ENCODE results near the gene SRSF7. TPM values are rescaled to one million over a fixed set of nuclear protein-coding genes. Genes with fewer than 3 reads are reported as not detected.

The SRSF7 gene
- total RNA-seq, 1 experiment from 2014 or later, result 275 TPM

DNA sequence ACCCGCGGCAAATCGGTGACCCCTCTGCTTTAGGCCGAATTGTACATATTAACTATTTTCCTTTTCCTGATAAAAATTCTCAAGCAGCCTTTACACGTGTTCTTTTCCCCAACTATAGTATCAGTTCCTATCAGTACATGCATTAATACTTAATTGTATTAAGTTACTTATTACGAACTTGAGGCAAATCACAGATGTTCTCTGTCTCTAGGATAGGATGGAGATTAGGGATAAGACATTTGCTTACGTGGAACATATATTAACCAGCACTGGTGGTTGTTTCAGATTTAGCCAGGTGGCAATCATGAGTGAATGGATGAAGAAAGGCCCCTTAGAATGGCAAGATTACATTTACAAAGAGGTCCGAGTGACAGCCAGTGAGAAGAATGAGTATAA, 27.5 kb upstream of the SRSF7 start:
- peaks cover 8% of the 10 kb centered on the region for H3K4me1 Mint-ChIP-seq (ENCODE audit: insufficient read depth, unreplicated experiment)
- CTCF ChIA-PET, result interaction anchor here (0.6 to 0.8 kb wide), 2 partner anchors 197 to 1263 kb away, joined by 3 read pairs; no protein-coding TSS in a partner anchor
- H3K27me3 Mint-ChIP-seq (ENCODE audit: insufficient read depth, unreplicated experiment), result peaks cover 19% of the 10 kb centered on the region

GRCh38 chr2:38776531-38776930, 25.4 kb upstream of the SRSF7 start:
- ChIA-PET POLR2A (interaction anchor here (2.0 kb wide), 1 partner anchor 25 kb away, joined by 13 read pairs; the partner anchor contains the start of gene SRSF7), CTCF (interaction anchor here (0.6 kb wide), 1 partner anchor 242 kb away, joined by 4 read pairs; no protein-coding TSS in a partner anchor)
- peaks cover 19% of the 10 kb centered on the region for H3K27me3 Mint-ChIP-seq (ENCODE audit: insufficient read depth, unreplicated experiment)
- no peak for DNase-seq (ENCODE audit: unreplicated experiment)
- H3K9me3 Mint-ChIP-seq (ENCODE audit: unreplicated experiment), result no peaks in the 10 kb centered on the region
- H3K27ac Mint-ChIP-seq (ENCODE audit: low read depth, unreplicated experiment), result no peak overlapping the region
- BruUV-seq (replicated peaks), result no TSS peak
- intact Hi-C loops (cut with micrococcal nuclease), result no loop called here
- TF ChIP-seq, protein P1, sequence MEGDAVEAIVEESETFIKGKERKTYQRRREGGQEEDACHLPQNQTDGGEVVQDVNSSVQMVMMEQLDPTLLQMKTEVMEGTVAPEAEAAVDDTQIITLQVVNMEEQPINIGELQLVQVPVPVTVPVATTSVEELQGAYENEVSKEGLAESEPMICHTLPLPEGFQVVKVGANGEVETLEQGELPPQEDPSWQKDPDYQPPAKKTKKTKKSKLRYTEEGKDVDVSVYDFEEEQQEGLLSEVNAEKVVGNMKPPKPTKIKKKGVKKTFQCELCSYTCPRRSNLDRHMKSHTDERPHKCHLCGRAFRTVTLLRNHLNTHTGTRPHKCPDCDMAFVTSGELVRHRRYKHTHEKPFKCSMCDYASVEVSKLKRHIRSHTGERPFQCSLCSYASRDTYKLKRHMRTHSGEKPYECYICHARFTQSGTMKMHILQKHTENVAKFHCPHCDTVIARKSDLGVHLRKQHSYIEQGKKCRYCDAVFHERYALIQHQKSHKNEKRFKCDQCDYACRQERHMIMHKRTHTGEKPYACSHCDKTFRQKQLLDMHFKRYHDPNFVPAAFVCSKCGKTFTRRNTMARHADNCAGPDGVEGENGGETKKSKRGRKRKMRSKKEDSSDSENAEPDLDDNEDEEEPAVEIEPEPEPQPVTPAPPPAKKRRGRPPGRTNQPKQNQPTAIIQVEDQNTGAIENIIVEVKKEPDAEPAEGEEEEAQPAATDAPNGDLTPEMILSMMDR (IDR thresholded peaks at IDR 0.05; ENCODE audit: unreplicated experiment), result no peak
- peaks cover 8% of the 10 kb centered on the region for H3K4me1 Mint-ChIP-seq (ENCODE audit: insufficient read depth, unreplicated experiment)
- peaks cover 18% of the 10 kb centered on the region for H3K36me3 Mint-ChIP-seq (ENCODE audit: insufficient read depth, unreplicated experiment)
- H3K4me3 Mint-ChIP-seq (ENCODE audit: unreplicated experiment), result no peak overlapping the region

More for the DNA sequence above, 27.5 kb upstream of the SRSF7 start:
- TF ChIP-seq, protein P1 (IDR thresholded peaks at IDR 0.05; ENCODE audit: unreplicated experiment), result no peak
- intact Hi-C loops (cut with micrococcal nuclease), result loop anchor here (1.0 kb wide), 1 partner anchor 27 kb away; the partner anchor contains the start of gene SRSF7
- H3K9me3 Mint-ChIP-seq (ENCODE audit: unreplicated experiment), result no peaks in the 10 kb centered on the region
- H3K4me3 Mint-ChIP-seq (ENCODE audit: unreplicated experiment), result peak overlapping the region; percentile 99
- peaks cover 37% of the 10 kb centered on the region for H3K36me3 Mint-ChIP-seq (ENCODE audit: insufficient read depth, unreplicated experiment)
- POLR2A ChIA-PET, result interaction anchor here (0.5 to 3.4 kb wide), 2 partner anchors 27 to 424 kb away, joined by 3 to 32 read pairs; partner anchors contain the start of gene SRSF7
- no peak for DNase-seq (ENCODE audit: unreplicated experiment)
- no TSS peak for BruUV-seq (replicated peaks)
- H3K27ac Mint-ChIP-seq (ENCODE audit: low read depth, unreplicated experiment), result peak overlapping the region; percentile 95

DNA sequence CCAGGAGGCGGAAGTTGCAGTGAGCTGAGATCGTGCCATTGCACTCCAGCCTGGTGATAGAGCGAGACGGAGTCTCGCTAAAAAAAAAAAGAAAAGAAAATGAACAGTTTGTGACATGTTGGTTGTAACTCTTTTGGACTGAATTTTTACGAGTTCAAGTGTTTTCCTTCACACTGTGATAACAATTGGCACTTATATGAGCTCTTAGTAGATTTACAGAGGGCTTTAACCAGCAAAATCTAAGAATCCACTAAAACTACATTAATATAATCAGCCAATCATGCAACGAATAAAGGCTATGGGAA, 24.7 kb upstream of the SRSF7 start:
- ChIA-PET POLR2A (interaction anchor here (2.0 kb wide), 1 partner anchor 25 kb away, joined by 13 read pairs; the partner anchor contains the start of gene SRSF7), CTCF (interaction anchor here (0.6 kb wide), 1 partner anchor 241 kb away, joined by 4 read pairs; no protein-coding TSS in a partner anchor)
- Mint-ChIP-seq H3K27ac (ENCODE audit: low read depth, unreplicated experiment) (no peak overlapping the region), H3K4me3 (ENCODE audit: unreplicated experiment) (no peak overlapping the region), H3K4me1 (ENCODE audit: insufficient read depth, unreplicated experiment) (peaks cover 8% of the 10 kb centered on the region), H3K27me3 (ENCODE audit: insufficient read depth, unreplicated experiment) (peaks cover 19% of the 10 kb centered on the region), H3K36me3 (ENCODE audit: insufficient read depth, unreplicated experiment) (peaks cover 12% of the 10 kb centered on the region), H3K9me3 (ENCODE audit: unreplicated experiment) (no peaks in the 10 kb centered on the region)
- DNase-seq (ENCODE audit: unreplicated experiment), result no peak
- intact Hi-C loops (cut with micrococcal nuclease), result no loop called here
- BruUV-seq (replicated peaks), result no TSS peak
- TF ChIP-seq, protein P1 (IDR thresholded peaks at IDR 0.05; ENCODE audit: unreplicated experiment), result no peak

DNA sequence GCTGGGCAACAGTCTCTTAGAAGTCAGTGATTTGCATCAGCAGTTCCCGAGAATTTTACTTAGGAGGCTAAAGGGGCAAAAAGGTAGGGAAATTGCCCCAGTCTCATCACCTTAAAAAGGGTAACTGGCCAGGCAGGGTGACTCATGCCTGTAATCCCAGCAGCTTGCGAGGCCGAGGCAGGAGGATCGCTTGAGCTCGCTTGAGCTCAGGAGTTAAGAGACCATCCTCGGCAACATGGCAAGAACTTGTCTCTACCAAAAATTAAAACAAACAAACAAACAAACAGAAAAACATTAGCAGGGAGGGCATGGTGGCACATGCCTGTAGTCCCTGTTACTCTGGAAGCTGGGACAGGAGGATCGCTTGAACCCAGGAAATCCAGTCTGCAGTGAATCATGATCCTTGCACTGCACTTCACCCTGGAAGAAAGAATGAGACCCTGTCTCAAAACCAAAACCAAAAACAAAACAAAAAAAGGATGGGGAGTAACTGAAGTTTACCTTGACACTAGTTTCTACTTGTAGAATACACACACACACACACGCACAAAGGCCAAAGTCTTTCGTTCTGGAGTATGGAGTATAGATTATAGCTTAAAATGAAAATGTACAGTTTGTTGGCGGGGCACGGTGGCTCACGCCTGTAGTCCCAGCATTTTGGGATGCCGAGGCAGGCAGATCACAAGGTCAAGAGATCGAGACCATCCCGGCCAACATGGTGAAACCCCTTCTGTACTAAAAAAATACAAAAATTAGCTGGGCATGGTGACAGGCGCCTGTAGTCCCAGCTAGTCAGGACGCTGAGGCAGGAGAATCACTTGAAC, 24.1 kb upstream of the SRSF7 start:
- ChIA-PET CTCF (no interaction called here), POLR2A (interaction anchor here (2.0 kb wide), 1 partner anchor 24 kb away, joined by 13 read pairs; the partner anchor contains the start of gene SRSF7)
- DNase-seq (ENCODE audit: unreplicated experiment), result no peak
- BruUV-seq (replicated peaks), result no TSS peak
- TF ChIP-seq, protein P1 (IDR thresholded peaks at IDR 0.05; ENCODE audit: unreplicated experiment), result no peak
- Mint-ChIP-seq H3K4me3 (ENCODE audit: unreplicated experiment) (no peak overlapping the region), H3K27me3 (ENCODE audit: insufficient read depth, unreplicated experiment) (peaks cover 19% of the 10 kb centered on the region), H3K9me3 (ENCODE audit: unreplicated experiment) (no peaks in the 10 kb centered on the region), H3K4me1 (ENCODE audit: insufficient read depth, unreplicated experiment) (peaks cover 8% of the 10 kb centered on the region), H3K36me3 (ENCODE audit: insufficient read depth, unreplicated experiment) (peaks cover 6% of the 10 kb centered on the region), H3K27ac (ENCODE audit: low read depth, unreplicated experiment) (no peak overlapping the region)
- intact Hi-C loops (cut with micrococcal nuclease), result no loop called here
